ENCODE measurements around the gene UNC119B.
A peak's percentile ranks its signal among the peaks of the same experiment; 100 is the strongest.
"Not testable (repeated sequence)": the region's sequence is repeated elsewhere in the genome, so short reads cannot be mapped to it uniquely, and the experiment has no call there.

UNC119B gene

DNA sequence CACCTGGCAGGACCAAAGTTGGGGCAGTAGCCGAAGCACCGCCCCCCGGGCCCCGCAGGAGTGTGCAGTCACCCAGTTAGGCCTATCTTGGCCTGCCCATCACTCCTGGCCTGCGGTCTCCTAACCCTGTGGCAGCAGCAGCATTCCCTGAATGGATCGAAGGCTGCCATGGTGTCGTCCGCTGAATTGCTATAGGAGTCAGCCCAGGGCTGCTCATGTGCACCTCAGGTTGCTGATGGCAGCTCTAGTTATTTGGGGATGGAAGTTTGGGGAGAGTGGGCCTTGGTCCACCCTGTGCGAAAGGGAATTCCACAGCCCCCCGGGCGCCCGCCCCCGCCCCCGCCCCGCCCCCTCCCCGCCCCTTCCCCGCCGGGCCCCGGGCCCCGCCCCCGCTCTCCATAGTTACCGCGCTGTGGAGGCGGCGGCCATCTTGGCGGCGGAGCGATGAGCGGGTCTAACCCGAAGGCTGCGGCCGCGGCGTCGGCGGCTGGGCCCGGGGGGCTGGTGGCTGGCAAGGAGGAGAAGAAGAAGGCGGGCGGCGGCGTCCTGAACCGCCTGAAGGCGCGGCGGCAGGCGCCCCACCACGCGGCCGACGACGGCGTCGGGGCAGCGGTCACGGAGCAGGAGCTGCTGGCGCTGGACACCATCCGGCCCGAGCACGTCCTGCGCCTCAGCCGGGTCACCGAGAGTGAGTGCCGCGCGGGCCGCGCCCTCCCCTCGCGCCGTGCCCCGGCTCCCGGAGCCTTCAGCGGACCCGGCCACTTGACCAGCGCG lies at the start of gene UNC119B:
Gene UNC119B (plus strand): TSS at position 428 of the 774 bp plus-strand sequence. CDS start 17 bp downstream, at position 445.
- peak; percentile 66 for DNase-seq (ENCODE audit: low read depth)

DNA sequence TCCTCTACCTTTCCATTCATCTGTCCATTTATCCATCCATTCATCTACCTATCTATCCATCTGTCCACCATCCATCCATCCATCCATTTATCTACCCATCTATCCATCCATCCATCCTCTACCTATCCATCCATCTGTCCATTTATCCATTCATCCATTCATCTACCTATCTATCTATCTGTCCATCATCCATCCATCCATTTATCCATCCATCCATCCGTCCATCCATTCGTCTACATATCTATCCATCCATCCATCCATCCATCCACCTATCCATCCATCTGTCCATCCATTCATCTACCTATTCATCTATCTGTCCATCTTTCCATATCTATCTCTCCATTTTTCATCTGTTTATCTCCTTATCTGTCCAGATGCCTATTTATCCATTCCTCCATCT lies 48.8 kb upstream of the UNC119B start:
- no peak for DNase-seq (ENCODE audit: low read depth)

DNA sequence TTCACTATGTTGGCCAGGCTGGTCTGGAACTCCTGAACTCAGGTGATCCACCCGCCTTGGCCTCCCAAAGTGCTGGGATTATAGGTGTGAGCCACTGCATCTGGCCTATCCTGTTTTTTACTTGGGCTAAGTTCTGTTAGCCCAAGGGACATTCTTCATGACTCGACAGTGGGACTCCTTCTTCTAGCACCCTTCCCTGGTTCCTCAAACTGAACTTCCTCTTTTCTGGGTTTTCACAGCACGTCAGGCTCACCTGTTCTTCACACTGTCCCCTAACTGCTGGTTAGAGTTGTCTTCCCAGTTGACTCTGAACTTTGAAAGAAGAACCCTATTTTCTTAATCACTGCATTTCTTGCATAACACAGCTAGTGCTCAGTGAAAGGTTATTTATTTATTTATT lies 47.4 kb upstream of the UNC119B start:
- DNase-seq (ENCODE audit: low read depth), result no peak

DNA sequence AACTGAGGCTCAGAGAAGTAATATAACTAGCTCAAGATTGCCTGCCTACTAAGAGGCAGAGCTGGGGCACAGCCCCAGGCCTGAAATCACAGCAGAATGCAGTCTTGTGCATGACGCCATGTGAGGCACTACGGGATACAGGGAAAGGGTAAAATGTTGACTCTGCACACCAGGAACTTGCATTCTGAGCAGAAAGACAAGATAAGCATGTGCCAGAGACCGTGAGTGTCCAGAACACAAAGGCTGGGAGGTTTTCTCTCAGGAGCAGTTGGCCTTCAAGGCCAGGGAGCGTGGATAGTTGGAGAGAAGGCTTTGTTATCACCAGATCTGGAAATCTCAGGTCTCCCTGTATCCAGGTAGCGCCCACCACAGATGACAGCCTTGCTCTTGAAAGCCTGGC lies 46.5 kb upstream of the UNC119B start:
- no peak for DNase-seq (ENCODE audit: low read depth)

DNA sequence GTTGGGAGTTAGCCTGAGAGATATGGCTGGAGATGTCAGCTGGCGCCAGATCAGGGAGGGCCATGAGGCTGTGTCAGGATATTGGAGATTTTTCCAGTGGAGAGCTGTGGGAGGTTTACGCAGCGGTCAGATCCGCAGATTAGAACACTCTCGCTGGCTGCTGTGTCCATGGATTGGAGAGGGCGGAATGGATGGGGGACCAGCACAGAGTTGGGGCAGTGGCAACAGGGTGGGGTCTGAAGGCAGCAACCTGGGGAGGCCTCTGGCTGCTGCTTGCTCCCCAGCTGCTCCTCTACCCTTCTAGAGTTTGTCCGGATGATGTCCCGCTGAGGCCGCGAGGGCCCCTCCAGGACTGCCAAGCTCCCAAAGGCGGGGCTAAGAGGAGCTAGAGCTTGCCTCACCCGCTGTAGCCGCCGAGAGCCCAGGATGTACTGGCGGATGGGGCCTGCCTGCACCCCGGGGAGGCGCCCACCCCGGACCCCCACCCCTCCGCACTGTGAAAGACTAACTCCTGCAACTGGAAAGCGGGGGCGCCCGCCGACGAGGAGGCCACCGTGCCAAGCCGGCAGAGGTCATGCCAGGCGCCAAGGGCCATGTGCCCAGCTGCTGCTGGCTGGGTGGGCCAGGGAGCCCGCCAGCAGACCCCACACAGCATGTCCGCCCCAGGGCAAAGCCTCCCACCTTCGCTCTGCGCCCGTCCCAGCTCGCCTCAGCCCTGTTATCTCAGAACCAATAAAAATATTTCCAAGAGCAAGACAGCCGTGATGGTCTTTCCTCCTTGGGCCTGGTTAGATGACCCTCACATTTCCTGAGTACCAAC lies 43.5 kb upstream of the UNC119B start:
- DNase-seq (ENCODE audit: low read depth), result no peak

DNA sequence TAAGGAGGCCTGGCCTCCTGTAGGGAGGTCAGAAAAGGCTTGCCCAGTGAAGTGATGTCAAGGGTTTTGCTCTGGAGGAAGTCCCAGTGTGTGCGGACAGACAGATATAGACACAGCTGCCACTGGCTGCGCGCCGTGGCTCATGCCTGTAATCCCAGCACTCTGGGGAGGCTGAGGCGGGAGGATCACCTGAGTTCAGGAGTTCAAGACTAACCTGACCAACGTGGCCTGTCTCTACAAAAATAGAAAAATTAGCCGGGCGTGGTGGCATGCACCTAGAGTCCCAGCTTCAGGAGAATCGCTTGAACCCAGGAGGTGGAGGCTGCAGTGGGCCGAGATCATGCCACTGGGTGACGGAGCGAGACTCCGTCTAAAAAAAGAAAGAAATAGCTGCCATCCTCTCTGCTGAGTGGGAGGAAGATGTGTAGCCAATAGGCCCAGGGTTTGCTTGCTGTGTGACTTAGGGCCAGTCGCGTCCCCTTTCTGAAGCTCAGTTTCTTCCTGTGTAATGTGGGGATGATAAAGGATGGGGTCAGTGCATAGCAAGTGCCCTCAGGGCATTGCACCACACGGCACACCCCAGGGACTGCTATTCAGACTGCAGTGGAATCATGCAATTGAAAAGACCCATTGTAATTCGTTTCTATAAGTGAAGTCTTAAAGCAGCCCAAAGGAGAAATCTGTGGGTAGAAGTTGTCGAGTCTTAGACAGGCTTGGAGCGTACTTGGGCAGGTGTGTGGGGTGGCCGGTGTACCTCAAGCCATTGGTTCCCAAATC lies 42.0 kb upstream of the UNC119B start:
- no peak for DNase-seq (ENCODE audit: low read depth)

DNA sequence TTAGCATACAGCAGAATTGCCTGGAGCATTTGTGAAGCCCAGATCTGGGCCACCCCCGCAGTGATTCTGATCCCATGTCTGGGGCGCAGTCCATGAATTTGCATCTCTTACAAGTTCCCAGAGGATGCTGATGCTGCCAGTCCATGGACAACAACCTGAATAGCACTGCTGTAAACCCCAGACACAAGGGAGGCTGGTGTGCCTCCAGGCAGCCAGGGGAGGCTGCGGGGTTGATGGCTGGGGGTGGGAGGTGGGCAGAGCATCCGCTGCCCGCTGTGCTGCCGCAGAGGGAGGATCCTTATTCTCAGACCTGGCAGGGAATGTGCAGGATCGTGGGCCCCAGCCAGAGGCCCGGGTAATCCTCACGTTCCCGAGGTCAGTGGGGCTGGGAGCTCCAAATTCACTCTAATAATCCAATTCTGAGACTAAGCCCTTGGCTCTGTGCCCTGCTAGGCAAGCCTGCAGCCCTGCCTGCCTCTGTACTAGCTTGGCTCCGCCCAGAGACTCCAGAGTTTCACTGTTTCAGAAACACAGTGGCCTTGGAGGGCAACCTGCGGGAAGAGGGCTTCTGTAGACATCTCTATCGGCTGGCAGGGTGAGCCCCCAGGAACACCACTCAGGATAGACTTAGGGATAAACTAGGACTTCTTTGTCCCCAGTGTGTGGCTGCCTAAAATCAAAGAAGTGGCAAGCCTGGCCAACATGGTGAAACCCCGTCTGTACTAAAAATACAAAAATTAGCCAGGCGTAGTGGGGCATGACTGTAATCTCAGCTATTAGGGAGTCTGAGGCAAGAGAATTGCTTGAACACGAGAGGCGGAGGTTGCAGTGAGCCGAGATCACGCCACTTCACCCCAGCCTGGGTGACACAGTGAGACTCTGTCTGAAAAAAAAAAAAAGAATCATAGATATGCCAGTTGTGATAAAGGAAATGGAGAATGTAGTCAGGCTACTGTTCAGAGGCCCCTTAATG lies 41.1 kb upstream of the UNC119B start:
- no peak for DNase-seq (ENCODE audit: low read depth)

DNA sequence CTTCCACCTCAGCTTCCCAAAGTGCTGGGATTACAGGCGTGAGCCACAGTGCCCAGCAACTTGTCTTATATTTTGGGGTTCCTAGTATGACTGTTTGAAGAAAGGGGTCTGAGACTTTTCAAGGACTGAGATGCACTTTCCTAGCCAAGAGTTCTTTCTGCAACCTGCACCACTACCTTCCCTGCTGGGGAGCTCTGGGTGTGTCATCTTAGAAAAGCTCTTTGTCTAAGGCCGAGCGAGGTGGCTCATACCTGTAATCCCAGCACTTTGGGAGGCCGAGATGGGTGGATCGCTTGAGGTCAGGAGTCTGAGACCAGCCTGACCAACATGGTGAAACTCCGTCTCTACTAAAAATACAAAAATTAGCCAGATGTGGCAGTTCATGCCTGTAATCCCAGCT lies 40.0 kb upstream of the UNC119B start:
- DNase-seq (ENCODE audit: low read depth), result not testable (repeated sequence)

DNA sequence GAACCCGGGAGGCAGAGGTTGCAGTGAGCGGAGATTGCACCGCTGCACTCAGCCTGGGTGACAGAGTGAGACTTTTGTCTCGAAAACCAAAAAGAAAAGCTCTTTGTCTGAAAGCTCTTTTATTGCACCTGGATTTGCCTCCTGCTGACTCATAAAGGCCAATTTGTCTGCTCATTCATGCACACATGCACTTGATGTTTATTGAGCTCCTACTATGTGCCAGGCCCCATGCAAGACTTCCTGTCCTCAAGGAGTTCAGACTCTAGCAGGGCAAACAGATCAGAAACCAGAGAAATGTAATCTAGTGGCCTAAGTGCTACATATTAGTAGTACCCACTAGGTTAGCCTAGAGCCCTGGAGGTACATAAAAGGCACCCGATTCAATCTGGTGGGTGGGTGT lies 39.6 kb upstream of the UNC119B start:
- no peak for DNase-seq (ENCODE audit: low read depth)

DNA sequence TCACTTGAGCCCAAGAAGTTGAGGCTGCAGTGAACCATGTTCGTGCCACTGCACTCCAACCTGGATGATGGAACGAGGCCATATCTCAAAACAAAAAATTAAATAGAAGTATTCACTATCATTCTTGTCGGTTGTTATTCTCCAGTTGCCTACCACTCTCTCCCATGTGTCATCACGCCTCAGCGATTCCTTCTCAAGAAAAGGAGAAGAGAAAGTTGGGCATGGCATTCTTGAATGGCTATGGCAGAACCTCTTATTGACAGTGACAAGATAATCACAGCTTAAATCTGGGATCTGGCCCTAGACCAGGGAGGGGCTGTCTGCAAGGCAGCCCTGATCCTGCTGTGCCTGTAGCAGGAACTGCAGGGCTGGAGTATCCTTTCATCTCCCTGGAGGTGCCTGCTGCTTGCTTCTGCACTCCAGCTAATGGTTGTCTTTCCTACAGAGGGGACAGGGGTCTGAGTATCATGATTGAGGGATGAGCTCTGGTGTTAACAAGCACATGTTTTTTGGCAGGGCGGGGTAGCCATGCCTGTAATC lies 36.1 kb upstream of the UNC119B start:
- DNase-seq (ENCODE audit: low read depth), result no peak

DNA sequence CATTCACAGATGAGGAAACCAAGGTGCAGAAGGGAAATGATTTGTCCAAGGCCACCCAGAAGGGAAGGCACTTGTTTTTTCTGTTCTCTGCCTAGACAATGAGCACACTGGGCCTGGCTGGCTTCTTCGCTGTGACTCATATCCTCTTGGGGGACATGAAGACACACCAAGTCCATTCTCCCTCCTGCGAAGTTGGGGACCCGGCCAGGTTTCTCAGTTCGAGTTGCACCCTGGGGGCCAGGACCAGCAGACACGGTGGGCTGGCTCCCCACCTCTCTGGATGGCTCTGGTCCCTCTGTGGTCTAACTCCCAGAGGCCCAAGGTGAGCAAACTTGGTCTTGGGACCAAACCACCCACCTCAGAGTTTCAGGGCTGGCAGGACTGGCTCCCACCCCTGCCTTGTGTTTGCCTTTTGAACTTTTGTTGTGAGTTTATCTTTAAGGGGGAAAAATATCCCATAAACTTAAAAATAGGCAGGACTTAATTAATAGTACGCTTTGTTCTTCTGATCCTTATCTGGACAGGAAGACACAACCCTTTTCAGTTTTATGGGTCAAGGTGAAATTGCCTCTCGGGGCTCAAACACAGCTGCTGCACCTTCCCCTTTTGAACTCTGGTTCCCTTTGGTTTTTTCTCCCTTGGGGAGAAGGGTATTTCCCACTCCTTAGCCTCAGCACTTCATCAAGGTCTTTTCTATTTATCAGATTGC lies 32.3 kb upstream of the UNC119B start:
- DNase-seq (ENCODE audit: low read depth), result no peak

DNA sequence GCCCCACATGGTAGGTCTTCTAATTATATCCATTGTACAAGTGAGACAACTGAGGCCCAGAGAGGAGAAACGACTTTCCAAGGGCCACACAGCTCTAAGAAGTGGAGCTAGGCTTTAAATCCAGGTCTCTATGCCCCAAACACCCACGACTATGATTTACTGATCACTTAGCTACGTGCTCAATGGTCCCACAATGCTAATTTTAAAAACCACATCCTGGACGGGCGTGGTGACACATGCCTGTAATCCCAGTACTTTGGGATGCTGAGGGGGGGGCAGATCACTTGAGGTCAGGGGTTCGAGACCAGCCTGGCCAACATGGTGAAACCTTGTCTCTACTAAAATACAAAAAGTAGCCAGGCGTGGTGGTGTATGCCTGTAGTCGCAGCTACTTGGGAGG lies 31.7 kb upstream of the UNC119B start:
- DNase-seq (ENCODE audit: low read depth), result no peak

DNA sequence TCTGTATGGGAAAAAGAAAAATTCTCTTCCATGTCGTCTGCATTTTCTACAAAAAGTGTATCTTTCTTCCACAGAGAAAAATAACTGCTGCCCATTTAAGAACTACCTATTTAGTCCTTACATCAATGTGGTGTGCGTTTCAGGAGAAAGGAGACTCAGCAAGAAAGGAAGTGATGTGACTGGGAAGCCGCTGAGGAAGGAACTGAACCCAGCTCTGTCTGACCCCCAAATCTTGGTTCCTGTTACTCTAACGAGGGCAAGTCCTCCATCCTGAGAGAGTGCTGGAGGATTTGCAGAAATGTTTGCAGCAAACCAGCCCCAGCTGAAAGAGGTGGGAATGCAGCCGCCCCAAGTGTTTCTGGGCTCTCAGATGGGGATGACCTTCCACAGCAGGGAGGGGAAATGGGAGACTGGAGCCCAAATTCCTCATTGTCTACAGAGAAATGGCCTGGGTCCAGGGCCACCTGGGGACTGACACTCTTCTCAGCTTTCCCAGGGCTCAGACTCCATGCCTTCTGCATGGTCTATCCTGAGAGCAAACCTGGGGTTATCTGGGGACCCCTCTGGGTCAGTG lies 30.0 kb upstream of the UNC119B start:
- no peak for DNase-seq (ENCODE audit: low read depth)

DNA sequence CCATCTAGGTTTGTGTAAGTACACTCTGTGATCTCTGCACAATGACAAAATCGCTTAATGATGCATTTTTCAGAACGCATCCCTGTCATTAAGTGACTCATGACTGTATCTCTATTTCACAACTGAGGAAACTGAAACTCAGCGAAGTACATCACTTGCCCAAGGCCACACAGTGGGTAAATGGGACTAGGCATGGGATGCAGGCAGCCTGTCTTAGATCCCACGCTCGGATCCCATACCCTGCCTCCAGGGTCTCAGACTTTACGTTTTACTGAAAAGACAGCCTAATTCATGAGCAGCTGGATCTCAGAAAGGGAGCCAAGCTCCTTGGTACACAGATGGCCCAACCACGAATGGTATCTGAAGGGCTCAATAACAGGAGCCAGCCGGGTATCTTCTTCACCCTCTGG lies 25.7 kb upstream of the UNC119B start:
- DNase-seq (ENCODE audit: low read depth), result no peak

DNA sequence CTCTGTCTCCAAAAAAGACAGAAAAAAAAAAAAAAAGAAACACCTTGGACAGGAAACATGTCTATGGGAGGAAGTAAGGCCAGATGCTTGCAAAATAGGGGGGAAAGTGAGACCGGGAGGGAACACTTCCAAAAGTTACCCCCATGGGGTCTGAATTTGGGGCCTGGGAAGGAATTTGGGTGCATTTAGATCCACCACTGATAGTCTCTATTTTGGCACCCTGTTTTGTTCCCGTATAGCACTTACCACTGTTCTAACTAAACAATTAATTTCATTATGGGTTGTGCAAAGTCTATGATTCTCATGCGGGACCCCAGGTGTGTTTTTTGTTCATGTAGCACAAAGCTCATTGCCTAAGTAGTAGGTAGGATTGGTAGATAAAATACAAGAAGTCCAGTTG lies 24.7 kb upstream of the UNC119B start:
- no peak for DNase-seq (ENCODE audit: low read depth)

DNA sequence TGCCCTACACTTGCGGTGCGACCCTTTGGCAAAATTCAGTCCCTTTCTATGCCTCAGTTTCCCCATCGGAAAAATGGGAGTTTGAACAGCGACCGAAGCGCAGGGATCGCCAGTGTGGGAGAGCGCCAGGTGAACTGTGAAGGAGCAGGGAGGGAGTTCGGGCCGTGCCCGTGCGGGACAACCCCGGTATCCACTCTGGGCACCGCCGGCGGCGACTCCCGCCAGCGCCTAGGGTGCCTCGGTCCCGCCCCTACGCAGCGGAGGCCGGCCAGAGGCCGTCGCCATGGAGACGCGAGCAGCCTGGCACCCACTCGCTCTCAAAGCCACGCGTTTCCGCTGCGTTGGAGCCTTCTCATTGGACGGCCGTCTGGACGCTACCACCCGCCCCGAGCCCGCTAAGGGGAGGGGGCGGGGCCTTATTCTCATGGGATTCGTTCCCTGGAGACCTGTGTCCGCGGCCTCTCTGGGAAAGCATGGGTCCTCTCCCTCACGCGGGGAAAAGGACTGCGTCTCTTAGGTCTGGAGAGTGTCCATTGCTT lies 24.0 kb upstream of the UNC119B start:
- DNase-seq (ENCODE audit: low read depth), result peak; percentile 97

DNA sequence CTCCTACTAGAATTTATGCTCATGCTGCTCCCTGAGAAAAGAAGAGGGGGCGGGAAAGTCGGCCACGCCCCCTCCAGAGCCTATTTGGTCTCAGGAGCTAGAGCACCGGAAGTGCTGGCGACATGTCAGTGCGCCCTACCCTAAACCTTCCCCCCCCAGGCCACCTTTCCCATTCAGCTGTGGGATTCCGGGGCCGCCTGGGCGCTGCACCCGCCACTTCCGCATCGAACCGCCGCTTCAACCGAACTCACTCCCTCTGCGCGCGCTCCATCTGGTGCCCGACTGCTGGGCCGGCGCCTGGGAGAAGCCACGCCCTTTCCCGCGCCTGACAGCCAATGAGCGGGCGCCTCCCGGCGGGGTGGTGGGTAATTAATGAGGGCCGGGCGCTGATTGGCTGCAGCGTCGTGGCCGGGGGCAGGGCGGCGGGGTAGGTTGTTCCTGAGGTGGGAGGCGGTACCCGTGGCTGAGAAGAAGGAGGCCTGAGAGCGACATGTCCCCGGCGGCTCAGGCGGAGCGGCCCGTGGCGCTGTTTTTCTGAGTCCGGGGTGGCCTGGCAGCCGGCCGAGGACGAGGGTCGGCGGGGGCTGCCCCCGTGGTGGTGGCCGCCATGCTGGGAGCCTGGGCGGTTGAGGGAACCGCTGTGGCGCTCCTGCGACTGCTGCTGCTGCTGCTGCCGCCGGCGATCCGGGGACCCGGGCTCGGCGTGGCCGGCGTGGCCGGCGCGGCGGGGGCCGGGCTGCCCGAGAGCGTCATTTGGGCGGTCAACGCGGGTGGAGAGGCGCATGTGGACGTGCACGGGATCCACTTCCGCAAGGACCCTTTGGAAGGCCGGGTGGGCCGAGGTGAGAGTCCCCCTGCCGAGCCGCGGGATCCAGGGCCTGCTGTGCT lies 23.3 kb upstream of the UNC119B start, which contains the start of gene MLEC:
Gene MLEC (plus strand): TSS at position 460 of the 888 bp plus-strand sequence. CDS start 148 bp downstream, at position 608.
- DNase-seq (ENCODE audit: low read depth), result peak; percentile 99

DNA sequence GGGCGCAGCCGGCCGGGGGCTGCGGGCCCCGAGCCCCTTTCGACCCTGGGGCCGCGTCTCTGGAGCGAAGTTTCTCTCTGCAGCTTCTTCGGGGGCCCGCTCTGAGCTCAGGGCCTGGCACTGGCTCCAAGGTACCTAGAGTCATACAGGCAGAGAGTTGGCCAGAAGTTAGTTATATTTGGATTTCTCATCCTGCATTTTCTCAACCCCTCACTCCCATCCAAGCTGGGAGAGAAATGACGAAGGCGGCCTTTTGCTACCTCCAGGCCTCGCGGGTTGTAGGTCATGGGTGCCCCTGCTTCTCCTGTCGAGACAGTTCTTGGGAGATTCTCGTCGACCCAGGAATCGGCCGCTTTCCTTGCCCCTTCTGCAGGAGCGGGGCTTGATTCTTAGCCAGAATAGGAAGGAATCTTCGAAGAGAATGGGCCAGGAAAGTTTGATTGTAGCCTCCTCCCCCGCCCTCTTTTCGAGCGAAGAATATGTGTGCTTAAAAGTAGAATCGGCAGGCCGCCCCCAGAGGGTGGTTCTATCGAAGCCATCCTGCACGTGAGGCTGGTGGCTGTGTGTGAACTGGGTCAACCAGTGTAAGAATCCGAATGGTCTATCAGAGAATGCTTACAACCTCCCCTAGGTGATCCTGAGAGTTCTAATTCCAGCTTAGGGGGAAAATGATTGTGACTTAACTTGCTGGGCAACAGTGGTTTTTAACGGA lies 22.5 kb upstream of the UNC119B start:
- DNase-seq (ENCODE audit: low read depth), result no peak

Data from T-helper 22 cell (primary cell).